ENCODE results near the gene PTGIR.

GRCh38 chr19:46668662-46669061 lies 43.8 kb upstream of the PTGIR start:
- TF ChIP-seq CTCF (conservative IDR thresholded peaks at IDR 0.05; ENCODE audit: low read depth, low read length): no peak
- no peak for TF ChIP-seq EZH2 (IDR thresholded peaks at IDR 0.05; ENCODE audit: borderline replicate concordance, low read depth, low read length, poor library complexity, severe bottlenecking)

Data from A673 (cell line).